ENCODE data around the gene LY6G6F. TPM values are rescaled to one million over a fixed set of nuclear protein-coding genes. Genes with fewer than 3 reads are reported as not detected.

Gene LY6G6F
- total RNA-seq, 1 donor from 2014 or later, result not detected

GRCh38 chr6:31666337-31666965, 40.2 kb upstream of the LY6G6F start:
- no peak for DNase-seq
- Mint-ChIP-seq H3K36me3 (ENCODE audit: unreplicated experiment) (no peaks in the 10 kb centered on the region), H3K4me3 (ENCODE audit: unreplicated experiment) (peak overlapping the region; percentile 97), H3K27me3 (ENCODE audit: unreplicated experiment) (peaks cover 12% of the 10 kb centered on the region), H3K9me3 (ENCODE audit: unreplicated experiment) (peaks cover 11% of the 10 kb centered on the region), H3K27ac (ENCODE audit: unreplicated experiment) (peak overlapping the region; percentile 87), H3K4me1 (ENCODE audit: low read depth, unreplicated experiment) (peaks cover 16% of the 10 kb centered on the region)
- TF ChIP-seq CTCF (IDR thresholded peaks at IDR 0.05; ENCODE audit: partially characterized antibody, unreplicated experiment), result no peak

GRCh38 chr6:31669676-31670075, 37.0 kb upstream of the LY6G6F start, which contains the start of gene LY6G5B:
Gene LY6G5B, plus strand, starts transcription at chr6:31669976. Its CDS starts 975 bp downstream, at chr6:31670951.
- peaks cover 2% of the 10 kb centered on the region for H3K4me1 Mint-ChIP-seq (ENCODE audit: low read depth, unreplicated experiment)
- DNase-seq, result no peak
- no peaks in the 10 kb centered on the region for H3K36me3 Mint-ChIP-seq (ENCODE audit: unreplicated experiment)
- TF ChIP-seq CTCF (IDR thresholded peaks at IDR 0.05; ENCODE audit: partially characterized antibody, unreplicated experiment), result no peak
- H3K27ac Mint-ChIP-seq (ENCODE audit: unreplicated experiment), result no peak within 1 kb of the TSS
- H3K27me3 Mint-ChIP-seq (ENCODE audit: unreplicated experiment), result peaks cover 6% of the 10 kb centered on the region
- peaks cover 6% of the 10 kb centered on the region for H3K9me3 Mint-ChIP-seq (ENCODE audit: unreplicated experiment)
- H3K4me3 Mint-ChIP-seq (ENCODE audit: unreplicated experiment), result peak within 1 kb of the TSS; percentile 38

- peaks cover 11% of the 10 kb centered on the region for H3K27me3 Mint-ChIP-seq (ENCODE audit: unreplicated experiment)
These were observed 30.3 kb upstream of the LY6G6F start for GRCh38 chr6:31676322-31676903.

GRCh38 chr6:31676904-31677303, 29.8 kb upstream of the LY6G6F start:
- H3K4me3 Mint-ChIP-seq (ENCODE audit: unreplicated experiment), result no peak overlapping the region
- no peak overlapping the region for H3K27ac Mint-ChIP-seq (ENCODE audit: unreplicated experiment)

More at GRCh38 chr6:31676322-31676903, 30.3 kb upstream of the LY6G6F start:
- DNase-seq, result no peak
- TF ChIP-seq CTCF (IDR thresholded peaks at IDR 0.05; ENCODE audit: partially characterized antibody, unreplicated experiment), result no peak
- H3K36me3 Mint-ChIP-seq (ENCODE audit: unreplicated experiment), result no peaks in the 10 kb centered on the region
- no peak overlapping the region for H3K4me3 Mint-ChIP-seq (ENCODE audit: unreplicated experiment)
- peaks cover 15% of the 10 kb centered on the region for H3K9me3 Mint-ChIP-seq (ENCODE audit: unreplicated experiment)
- H3K4me1 Mint-ChIP-seq (ENCODE audit: low read depth, unreplicated experiment), result peaks cover 9% of the 10 kb centered on the region
- no peak overlapping the region for H3K27ac Mint-ChIP-seq (ENCODE audit: unreplicated experiment)

More at GRCh38 chr6:31676904-31677303, 29.8 kb upstream of the LY6G6F start:
- H3K36me3 Mint-ChIP-seq (ENCODE audit: unreplicated experiment), result no peaks in the 10 kb centered on the region
- H3K27me3 Mint-ChIP-seq (ENCODE audit: unreplicated experiment), result peaks cover 11% of the 10 kb centered on the region
- H3K9me3 Mint-ChIP-seq (ENCODE audit: unreplicated experiment), result peaks cover 15% of the 10 kb centered on the region
- DNase-seq, result no peak
- TF ChIP-seq CTCF (IDR thresholded peaks at IDR 0.05; ENCODE audit: partially characterized antibody, unreplicated experiment), result no peak
- H3K4me1 Mint-ChIP-seq (ENCODE audit: low read depth, unreplicated experiment), result peaks cover 9% of the 10 kb centered on the region

Measured in glutamatergic neuron (in vitro differentiated cells).